Measurements from ENCODE around the gene FLT3LG. TPM values are rescaled to one million over a fixed set of nuclear protein-coding genes. Genes with fewer than 3 reads are reported as not detected.
A peak's percentile ranks its signal among the peaks of the same experiment; 100 is the strongest.

FLT3LG gene
- total and polyA plus RNA-seq, 9 of the 15 experiments (the other 6 are each of a cell fraction or from before 2014, with no cell fraction given) = 0.31 to 6.4 (median 1.1) TPM

DNA sequence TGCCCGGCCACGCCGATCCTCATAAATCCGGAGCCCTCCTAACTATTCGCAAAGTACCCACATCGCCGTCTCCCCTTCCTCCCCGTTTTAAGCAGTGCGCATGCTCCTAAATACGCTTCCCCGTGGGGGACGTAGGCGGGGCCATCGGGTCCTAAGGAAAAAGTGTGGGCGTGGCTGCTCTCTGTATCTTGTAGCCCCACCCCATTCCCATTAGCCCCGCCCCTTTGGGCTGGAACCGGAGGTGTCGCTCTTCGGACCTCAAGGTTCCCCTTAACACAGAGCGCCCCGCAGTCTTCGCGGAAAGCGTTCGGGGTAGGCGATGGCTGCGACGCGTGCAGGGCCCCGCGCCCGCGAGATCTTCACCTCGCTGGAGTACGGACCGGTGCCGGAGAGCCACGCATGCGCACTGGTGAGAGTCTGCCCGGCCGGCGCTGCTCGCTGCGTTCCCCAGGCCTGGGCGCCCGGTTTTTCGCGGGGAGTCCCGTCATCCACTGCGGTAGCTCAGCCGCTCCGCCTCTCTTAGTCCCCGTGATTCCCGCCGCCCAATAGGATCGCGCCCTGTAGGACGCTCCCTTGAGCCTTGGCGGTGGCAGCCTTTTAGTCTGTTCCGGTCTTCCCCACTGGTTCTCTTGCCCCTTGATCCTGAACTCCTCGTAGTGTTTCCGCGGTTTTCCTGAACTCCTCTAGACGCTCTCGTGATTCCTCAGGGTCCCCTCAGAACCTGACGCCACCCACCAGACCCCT is 20.8 kb upstream of the FLT3LG start, which contains the start of gene ALDH16A1 (continued):
- TF ChIP-seq, protein P1, sequence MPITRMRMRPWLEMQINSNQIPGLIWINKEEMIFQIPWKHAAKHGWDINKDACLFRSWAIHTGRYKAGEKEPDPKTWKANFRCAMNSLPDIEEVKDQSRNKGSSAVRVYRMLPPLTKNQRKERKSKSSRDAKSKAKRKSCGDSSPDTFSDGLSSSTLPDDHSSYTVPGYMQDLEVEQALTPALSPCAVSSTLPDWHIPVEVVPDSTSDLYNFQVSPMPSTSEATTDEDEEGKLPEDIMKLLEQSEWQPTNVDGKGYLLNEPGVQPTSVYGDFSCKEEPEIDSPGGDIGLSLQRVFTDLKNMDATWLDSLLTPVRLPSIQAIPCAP (CRISPR knock-in tag; IDR thresholded peaks at IDR 0.05; ENCODE audit: borderline replicate concordance) = no peak
- TF ChIP-seq NR2F6 (CRISPR knock-in tag; IDR thresholded peaks at IDR 0.05) (no peak), ZNF23 (CRISPR knock-in tag; IDR thresholded peaks at IDR 0.05) (no peak), ARHGAP35 (IDR thresholded peaks at IDR 0.05; ENCODE audit: partially characterized antibody) (no peak), ZNF644 (tag; IDR thresholded peaks at IDR 0.05; ENCODE audit: low read depth) (no peak), ZFP1 (CRISPR knock-in tag; IDR thresholded peaks at IDR 0.05) (no peak), CTBP1 (IDR thresholded peaks at IDR 0.05; ENCODE audit: borderline replicate concordance) (peak; percentile 39), KAT8 (IDR thresholded peaks at IDR 0.05; ENCODE audit: low read depth) (no peak), ZNF57 (CRISPR knock-in tag; IDR thresholded peaks at IDR 0.05) (no peak), EZH2 (IDR thresholded peaks at IDR 0.05; ENCODE audit: borderline replicate concordance, low read depth, low read length) (no peak), LEF1 (IDR thresholded peaks at IDR 0.05) (no peak), HDAC1 (IDR thresholded peaks at IDR 0.05) (no peak), KAT2B (IDR thresholded peaks at IDR 0.05; ENCODE audit: low read depth, low read length) (no peak), STAT5A (IDR thresholded peaks at IDR 0.05; ENCODE audit: borderline replicate concordance, low read length) (no peak), TCF3 (CRISPR knock-in tag; IDR thresholded peaks at IDR 0.05) (no peak), BRD9 (IDR thresholded peaks at IDR 0.05; ENCODE audit: low read depth, partially characterized antibody) (no peak)
- TF ChIP-seq, protein P2, sequence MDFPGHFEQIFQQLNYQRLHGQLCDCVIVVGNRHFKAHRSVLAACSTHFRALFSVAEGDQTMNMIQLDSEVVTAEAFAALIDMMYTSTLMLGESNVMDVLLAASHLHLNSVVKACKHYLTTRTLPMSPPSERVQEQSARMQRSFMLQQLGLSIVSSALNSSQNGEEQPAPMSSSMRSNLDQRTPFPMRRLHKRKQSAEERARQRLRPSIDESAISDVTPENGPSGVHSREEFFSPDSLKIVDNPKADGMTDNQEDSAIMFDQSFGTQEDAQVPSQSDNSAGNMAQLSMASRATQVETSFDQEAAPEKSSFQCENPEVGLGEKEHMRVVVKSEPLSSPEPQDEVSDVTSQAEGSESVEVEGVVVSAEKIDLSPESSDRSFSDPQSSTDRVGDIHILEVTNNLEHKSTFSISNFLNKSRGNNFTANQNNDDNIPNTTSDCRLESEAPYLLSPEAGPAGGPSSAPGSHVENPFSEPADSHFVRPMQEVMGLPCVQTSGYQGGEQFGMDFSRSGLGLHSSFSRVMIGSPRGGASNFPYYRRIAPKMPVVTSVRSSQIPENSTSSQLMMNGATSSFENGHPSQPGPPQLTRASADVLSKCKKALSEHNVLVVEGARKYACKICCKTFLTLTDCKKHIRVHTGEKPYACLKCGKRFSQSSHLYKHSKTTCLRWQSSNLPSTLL (IDR thresholded peaks at IDR 0.05) = no peak
- TF ChIP-seq, protein P3, sequence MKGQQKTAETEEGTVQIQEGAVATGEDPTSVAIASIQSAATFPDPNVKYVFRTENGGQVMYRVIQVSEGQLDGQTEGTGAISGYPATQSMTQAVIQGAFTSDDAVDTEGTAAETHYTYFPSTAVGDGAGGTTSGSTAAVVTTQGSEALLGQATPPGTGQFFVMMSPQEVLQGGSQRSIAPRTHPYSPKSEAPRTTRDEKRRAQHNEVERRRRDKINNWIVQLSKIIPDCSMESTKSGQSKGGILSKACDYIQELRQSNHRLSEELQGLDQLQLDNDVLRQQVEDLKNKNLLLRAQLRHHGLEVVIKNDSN (CRISPR knock-in tag; IDR thresholded peaks at IDR 0.05) = peak; percentile 97
- TF ChIP-seq, protein P4, sequence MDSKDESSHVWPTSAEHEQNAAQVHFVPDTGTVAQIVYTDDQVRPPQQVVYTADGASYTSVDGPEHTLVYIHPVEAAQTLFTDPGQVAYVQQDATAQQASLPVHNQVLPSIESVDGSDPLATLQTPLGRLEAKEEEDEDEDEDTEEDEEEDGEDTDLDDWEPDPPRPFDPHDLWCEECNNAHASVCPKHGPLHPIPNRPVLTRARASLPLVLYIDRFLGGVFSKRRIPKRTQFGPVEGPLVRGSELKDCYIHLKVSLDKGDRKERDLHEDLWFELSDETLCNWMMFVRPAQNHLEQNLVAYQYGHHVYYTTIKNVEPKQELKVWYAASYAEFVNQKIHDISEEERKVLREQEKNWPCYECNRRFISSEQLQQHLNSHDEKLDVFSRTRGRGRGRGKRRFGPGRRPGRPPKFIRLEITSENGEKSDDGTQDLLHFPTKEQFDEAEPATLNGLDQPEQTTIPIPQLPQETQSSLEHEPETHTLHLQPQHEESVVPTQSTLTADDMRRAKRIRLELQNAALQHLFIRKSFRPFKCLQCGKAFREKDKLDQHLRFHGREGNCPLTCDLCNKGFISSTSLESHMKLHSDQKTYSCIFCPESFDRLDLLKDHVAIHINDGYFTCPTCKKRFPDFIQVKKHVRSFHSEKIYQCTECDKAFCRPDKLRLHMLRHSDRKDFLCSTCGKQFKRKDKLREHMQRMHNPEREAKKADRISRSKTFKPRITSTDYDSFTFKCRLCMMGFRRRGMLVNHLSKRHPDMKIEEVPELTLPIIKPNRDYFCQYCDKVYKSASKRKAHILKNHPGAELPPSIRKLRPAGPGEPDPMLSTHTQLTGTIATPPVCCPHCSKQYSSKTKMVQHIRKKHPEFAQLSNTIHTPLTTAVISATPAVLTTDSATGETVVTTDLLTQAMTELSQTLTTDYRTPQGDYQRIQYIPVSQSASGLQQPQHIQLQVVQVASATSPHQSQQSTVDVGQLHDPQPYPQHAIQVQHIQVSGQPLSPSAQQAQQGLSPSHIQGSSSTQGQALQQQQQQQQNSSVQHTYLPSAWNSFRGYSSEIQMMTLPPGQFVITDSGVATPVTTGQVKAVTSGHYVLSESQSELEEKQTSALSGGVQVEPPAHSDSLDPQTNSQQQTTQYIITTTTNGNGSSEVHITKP (IDR thresholded peaks at IDR 0.05; ENCODE audit: partially characterized antibody) = peak; percentile 46
